HG03521 (cell line): Measurements from ENCODE around the gene TMTC1.
A peak's percentile ranks its signal among the peaks of the same experiment; 100 is the strongest.

Source experiments
- ATAC-seq: cut with Tn5 transposase; IDR thresholded peaks from one replicate; pipeline ENCODE4 v1.9.1; 2021; ENCODE audit warnings: mild to moderate bottlenecking, moderate library complexity; ENCODE audit not compliant: unreplicated experiment

Gene TMTC1

DNA sequence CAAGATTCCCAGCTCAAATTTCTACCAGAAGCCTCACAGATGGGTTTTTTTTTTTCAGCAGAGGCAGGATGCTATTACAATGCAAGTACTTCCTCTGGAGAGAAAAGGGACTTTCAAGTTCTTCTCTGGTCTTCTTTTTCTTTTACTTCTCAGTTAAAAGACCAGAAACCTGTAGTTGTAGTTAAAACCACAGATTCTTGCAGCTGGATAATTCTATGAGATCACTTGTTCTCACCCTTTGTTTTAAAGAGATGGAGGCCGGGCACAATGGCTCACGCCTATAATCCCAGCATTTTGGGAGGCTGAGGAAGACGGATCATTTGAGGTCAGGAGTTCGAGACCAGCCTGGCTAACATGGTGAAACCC is 238.7 kb downstream of the TMTC1 start:
- ATAC-seq, result peak; percentile 66

DNA sequence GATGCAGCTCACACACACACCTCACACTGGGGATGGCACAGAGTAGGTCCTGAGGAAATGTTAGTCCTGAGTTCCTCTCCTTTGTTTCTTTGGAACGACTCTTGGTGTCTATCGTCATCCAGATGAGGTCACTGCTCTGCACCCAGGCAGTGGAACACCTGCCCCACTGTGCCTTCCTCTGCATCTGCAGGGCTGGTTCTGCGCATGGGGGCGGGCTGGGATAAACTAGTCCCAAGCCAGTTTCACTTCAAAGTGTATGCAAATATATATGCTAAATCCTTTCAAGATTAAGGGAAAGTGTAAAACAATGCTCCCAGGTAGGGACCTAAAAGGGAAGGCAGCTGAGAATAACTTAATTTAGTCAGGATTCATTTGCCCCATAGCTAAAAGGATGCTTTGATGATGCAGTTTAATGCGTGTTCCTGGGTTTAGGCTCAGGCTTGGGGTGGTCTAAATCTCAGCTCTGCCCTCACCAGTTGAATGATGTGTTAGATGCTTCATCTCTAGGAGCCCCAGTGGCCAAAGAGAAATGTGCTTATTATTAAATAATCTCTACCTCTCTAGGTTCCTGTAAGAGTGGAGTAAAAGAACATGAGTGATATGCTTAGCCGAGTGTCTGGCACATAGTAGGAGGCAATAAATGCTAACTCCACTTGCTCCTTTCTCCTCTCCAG is 239.2 kb downstream of the TMTC1 start:
- ATAC-seq, result peak; percentile 21

- ATAC-seq, result no peak
These were observed 240.7 kb downstream of the TMTC1 start for GRCh38 chr12:29543036-29543435.

DNA sequence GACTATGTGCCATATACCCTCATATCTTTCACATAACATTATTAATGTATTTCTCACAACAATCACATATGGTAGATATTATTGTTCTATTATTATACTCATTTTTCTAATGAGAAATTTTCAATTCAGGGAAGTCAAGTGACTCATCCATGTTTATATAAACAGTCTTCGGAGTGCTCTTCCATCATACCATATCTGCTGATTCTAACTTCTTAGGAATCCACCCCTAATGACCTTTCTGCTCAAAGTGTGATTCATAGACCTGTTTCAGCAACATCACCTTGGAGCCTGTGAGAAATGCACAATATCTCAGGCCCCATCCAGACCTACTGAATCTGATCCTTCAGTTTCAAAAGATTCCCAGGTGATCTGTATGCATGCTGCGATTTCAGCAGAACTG is 246.4 kb downstream of the TMTC1 start:
- no peak for ATAC-seq

GRCh38 chr12:29534935-29535334 is 248.8 kb downstream of the TMTC1 start:
- ATAC-seq, result no peak

- no peak for ATAC-seq
These were observed 249.8 kb downstream of the TMTC1 start for GRCh38 chr12:29533815-29534489.

DNA sequence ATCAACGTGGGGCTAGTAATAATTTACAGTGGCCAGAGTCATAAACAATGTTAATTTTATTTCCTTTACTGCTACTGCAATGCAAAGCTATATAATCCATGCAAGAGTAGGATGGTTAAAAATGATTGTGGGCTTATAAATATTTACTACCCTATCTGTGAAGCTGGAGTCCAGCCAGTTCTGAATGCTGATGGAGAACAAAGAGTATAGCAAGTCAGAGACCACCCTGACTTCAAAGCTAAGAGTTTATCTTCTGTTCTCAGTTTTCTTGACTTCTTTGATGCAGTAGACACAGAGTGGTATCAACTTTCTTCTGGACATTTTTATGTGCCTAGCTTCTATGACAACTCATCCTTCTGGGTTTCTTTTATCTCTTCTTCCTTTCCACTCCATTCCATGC is 252.3 kb downstream of the TMTC1 start:
- no peak for ATAC-seq

DNA sequence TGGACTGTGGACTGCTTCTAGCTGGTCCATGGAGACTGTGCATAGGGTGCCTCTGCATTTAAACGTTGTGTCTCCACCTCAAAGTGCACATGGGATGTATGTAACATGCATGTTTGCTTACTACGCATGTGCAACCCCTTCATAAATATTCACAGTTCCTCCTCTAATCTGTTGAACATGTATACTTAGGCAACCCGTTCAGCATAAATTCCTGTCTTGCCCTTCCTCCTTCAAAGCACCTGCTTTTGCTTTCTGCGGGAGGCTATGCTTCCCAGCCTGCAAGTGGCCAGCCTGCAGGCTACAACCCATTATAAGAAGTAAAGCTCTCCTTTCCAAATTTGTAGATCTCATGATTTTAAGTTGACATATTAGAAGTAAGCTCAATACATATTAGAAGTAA is 253.3 kb downstream of the TMTC1 start:
- no peak for ATAC-seq

DNA sequence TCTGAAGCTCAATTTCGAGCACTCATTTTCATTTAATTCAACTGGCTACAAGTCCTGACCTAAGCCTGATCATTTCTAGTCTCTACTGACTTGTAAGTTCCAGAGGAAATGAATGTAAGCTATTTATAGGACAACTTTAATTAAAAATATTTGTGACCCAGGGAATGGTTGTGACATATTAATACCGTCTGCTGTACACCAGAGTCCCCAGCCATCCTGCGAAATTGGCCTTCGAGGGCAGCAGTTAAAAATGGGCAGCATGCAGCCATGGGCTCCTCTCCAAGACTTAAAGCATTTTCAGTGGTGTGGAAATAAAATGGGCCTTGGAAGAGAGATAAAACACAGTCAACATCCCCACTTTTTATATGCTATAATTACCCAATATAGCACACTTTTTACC is 255.6 kb downstream of the TMTC1 start:
- no peak for ATAC-seq

GRCh38 chr12:29521951-29522350 is 261.8 kb downstream of the TMTC1 start:
- no peak for ATAC-seq

- no peak for ATAC-seq
These were observed 264.1 kb downstream of the TMTC1 start for GRCh38 chr12:29519585-29520182.

GRCh38 chr12:29518407-29518806 is 265.3 kb downstream of the TMTC1 start:
- ATAC-seq, result no peak

DNA sequence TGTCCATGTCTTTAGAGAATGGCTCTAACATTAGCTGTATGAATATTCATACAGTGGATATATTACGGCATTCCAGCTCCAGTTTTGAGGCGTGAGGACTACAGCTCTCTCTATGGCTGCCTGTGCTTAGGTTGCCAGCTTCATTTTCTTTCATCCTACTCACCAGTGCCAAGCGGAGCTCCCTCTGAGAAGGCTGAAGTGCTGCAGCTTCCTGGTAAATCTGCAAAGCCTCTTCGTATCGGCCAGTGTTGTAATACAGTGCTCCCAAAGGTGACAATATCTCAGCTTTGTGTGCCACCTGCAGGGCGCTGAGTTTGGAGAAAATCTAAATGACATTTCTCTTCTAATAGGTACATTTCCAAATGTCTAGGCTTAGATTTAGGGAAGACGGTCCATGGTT is 266.5 kb downstream of the TMTC1 start:
- ATAC-seq, result no peak

DNA sequence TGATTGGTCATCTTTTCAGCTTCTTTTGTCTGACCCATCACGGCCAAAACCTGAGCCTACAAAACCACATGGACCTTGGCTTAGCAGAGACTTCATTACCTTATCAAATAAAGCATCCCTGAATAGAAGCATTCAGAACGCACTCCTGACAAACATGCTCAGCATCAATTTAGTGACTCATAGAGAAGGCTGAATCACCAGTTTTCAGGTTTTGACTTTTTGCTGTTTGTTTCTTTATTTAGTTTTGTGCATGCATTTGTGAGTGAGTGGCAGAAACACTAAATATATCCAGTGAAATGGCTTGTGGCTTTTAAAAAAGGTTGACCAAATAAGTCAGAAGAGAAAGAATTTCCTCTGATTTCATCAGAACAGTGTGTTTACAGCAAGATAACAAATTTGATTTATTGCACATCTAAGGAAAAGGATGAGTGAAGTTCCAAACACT is 267.3 kb downstream of the TMTC1 start:
- ATAC-seq, result no peak

DNA sequence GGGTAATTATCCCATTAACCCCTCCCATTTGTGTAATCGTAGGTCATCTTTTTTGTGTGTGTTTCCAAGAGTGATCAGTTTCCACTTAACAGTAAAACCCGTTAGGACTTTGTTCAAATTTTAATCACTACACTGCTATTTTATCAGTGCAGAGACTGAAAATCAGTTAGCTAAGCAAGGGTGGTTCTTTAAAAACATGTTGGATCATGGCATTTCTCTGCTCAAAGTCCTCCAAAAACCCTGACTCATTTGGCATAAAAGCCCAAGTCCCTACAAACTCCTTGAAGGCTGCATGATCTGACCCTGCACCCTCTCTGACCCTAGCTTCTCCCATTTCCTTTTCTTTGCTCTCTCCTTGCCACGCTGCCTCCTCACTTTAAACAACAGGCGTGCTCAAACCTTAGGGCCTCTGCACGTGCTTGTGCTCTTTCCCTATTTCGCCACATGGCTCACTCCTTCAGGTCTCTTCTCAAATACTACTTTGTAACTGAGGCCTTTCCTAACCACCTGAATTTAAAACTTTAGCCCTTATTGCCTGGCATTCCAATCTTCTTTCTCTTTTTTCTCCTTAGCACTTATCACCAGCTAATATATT is 273.1 kb downstream of the TMTC1 start:
- ATAC-seq, result no peak

DNA sequence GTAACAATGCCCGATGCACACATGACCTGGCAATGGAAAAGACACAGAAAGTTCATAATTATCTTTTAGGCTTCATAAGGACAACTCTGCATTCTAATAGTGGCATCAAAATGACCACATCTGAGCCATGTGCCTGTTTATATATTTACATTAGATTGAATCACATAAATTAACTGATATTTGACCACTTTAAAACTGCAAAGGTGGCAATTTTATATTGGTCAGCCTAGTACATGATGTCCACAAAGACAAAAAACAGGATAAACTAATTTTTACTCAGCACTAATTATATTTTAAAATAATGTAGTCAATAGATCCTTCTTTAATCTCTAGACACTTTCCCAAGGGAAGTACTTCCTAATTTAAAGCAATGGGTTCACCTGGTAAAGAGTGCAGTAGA is 274.2 kb downstream of the TMTC1 start:
- no peak for ATAC-seq

GRCh38 chr12:29508949-29509348 is 274.8 kb downstream of the TMTC1 start:
- no peak for ATAC-seq

- no peak for ATAC-seq
These were observed 278.6 kb downstream of the TMTC1 start for GRCh38 chr12:29505122-29505521.

- ATAC-seq, result no peak
These were observed 280.5 kb downstream of the TMTC1 start for GRCh38 chr12:29503283-29503682.

DNA sequence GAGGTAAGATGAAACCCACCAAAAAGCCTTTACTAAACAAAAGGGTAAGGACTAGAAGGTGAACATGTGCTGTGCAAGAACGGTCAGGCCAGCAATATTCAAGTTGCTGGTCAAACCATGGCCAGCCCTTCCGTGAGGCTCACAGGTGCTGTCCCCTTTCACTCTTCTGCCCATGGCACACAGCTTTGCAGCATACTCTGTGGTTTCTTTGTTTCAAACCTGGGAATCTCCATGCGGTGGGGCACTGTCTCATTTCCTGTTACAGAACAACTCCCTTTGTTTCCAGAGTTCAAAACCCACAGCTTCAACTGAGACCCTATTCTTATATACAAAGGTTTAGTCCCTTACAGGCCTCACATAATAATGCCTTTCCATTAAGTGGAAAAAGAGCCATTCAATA is 284.5 kb downstream of the TMTC1 start:
- ATAC-seq, result no peak

DNA sequence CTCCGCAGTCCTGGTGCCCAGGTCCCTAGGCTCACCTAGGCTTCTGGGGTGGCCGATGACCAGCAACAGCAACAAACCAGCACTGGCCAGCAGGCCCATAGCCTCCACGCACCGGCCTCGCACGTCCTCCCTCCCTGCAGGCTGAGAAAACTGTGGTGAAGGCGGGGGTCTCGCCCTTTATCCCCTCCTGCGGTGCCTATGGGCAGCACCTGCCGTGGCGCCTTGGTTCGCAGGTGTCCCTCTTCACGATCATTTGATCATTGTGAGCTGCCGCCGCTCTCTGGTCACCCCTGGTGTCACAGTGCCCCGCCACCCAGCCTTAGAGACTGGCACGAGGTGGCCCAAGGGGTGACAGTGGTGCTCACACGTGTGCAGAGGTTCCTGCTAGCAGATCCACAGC is 286.2 kb downstream of the TMTC1 start, which contains the start of gene OVCH1:
OVCH1 (minus strand) TSS at position 99 of the 400 bp plus-strand sequence; CDS start at position 99, 0 bp downstream.
- ATAC-seq, result no peak

DNA sequence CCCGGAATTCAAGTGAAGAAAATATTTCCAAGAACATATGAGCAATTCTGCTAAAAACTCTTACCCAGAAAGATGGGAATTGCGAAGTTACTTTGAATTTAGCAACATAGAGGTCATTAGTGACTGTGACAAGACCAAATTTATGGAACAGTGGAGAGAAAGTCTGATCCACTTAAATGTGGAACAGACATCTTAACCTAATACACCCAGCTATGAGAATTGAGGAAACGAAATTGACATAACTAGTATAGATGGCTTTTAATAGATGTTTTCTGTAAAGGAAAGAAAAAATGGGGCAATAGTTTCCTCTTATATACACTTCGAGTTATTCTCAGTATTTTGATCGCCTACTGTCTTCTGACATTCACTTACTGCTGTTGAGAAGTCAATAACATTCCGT is 290.9 kb downstream of the TMTC1 start:
- no peak for ATAC-seq
